Renal cortex interstitium (tissue), 11 donors: ENCODE data around the gene ELOVL3. TPM values are rescaled to one million over a fixed set of nuclear protein-coding genes. Genes with fewer than 3 reads are reported as not detected.
"Not testable (repeated sequence)": the region's sequence is repeated elsewhere in the genome, so short reads cannot be mapped to it uniquely, and the experiment has no call there.

Source experiments
- DNase-seq, 11 donors: peaks; one replicate each; pipeline ENCODE4 v3.0.0-alpha.2; 2013; ENCODE audit warnings: low read depth in 9 of 11, low spot score in 4 of 11; ENCODE audit errors: extremely low read depth in 1 of 11
- polyA plus RNA-seq, 3 donors: library from polyadenylated mRNA; unstranded; fragments of 120-200 nt; gene quantifications; one replicate each; pipeline ENCODE4 v1.2.1, GENCODE V29; 2013; ENCODE audit not compliant: insufficient read length in 3 of 3

The ELOVL3 gene
- polyA plus RNA-seq, 3 donors = 2.2 to 3.1 (median 2.9) TPM

DNA sequence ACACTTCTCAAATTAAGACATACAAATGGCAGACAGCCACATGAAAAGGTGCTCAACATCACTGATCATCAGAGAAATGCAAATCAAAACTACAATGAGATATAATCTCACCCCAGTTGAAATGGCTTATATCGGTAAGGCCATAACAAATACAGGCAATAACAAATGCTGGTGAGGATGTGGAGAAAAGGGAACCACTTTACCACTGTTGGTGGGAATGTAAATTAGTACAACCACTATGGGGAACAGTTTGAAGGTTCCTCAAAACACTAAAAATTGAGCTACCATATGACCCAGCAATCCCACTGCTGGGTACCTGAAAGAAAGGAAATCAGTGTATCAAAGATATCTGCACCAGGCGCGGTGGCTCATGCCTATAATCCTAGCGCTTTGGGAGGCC, 12.5 kb upstream of the ELOVL3 start:
- not testable (repeated sequence) for DNase-seq

DNA sequence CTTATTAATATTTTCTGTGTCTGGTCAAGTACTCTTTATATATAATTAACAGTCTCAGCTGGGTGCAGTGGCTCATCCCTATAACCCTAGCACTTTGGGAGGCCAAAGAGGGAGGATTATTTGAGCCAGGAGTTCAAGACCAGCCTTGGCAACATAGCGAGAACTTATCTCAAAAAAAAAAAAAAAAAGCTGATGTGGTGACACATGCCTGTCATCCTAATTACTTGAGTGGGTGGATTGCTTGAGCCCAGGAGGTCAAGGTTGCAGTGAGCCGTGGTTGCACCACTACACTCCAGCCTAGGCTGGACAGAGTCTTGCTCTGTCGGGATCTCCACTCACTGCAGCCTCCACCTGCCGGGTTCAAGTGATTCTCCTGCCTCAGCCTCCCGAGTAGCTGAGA, 6.7 kb upstream of the ELOVL3 start:
- DNase-seq = no peak

DNA sequence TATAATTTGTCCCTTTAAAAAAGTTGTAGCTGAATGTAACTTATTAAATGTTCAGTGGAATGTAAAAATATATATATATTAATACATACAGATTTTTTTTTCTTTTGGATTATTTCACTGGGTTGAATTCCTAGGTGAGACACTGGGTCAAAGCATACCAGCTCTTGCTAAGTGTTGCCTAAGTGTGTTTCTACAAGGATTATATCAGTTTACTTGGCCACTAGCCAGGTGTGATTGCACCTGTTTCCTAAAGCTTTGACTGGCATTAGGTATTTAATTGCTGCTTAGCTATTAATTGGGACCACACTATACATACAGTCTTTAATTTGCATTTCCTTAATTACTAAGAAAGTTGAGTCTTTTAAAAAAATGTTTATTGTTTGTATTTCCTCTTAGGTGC, 5.5 kb upstream of the ELOVL3 start:
- DNase-seq = no peak

DNA sequence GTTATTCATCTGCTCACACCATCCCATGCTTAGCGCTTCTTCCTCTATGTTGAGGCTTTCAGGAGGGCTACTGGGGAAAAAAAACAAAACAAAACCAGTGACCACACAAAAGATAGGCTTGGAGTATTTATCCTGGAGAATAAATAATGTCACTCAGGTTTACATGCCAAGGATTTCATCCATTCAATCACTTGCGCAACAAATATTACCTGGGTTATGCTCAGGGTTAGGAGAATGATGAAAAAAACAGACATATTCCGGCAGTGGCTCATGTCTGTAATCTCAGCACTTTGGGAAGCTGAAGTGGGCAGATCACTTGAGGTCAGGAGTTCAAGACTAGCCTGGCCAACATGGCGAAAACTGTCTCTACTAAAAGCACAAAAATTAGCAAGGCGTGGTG, 3.3 kb upstream of the ELOVL3 start:
- DNase-seq = no peak

- DNase-seq = no peak
Observed at GRCh38 chr10:102226542-102226870, 407 bp downstream of the ELOVL3 start.

DNA sequence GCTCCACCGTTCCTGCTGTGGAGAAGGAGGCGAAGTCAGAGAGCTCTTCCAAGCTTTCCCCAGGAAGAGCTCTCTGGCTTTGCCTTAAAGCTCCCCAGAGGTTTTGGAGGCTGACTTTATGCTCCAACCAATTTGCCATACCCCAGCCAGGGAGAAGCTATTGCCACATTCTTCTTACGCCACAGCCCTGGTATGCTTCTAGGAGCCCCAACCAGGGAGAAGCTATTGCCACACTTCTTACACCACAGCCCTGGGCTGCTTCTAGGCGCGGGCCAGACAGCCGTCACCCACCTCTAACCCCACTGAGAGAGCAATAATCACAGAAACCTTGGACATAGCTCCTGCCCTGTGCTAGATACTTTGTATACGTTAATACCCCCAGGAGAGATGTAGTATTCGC, 951 bp downstream of the ELOVL3 start:
- no peak for DNase-seq

DNA sequence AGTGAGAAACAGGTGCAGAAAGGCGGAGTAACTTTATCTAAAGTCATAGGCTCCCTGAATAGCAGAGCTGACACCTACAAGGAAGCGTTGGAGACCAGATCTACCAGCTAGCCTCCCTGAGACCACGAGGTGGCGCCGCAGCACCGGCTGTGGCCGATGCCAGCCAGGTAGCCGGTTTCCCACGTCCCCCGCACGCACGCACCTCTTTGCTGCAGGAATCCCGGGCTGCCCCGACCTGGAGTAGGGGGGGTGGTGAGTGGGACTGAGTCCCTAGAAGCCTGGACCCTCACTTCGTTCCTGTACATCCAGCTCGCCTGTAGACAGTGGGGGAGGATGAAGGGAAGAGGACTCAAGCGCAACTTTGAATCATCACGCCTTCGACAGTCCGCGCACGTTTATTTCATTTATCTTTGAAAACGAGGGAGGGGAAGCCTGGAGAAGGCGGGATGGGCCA, 3.7 kb downstream of the ELOVL3 start:
- DNase-seq = peak in 6 of 11 donors; percentile 68 to 75 (median 72)

- DNase-seq = no peak
Observed at GRCh38 chr10:102230264-102230860, 4.3 kb downstream of the ELOVL3 start.

- no peak for DNase-seq
Observed at GRCh38 chr10:102230861-102231356, 4.8 kb downstream of the ELOVL3 start.

GRCh38 chr10:102231357-102232318, 5.5 kb downstream of the ELOVL3 start:
- DNase-seq = no peak

DNA sequence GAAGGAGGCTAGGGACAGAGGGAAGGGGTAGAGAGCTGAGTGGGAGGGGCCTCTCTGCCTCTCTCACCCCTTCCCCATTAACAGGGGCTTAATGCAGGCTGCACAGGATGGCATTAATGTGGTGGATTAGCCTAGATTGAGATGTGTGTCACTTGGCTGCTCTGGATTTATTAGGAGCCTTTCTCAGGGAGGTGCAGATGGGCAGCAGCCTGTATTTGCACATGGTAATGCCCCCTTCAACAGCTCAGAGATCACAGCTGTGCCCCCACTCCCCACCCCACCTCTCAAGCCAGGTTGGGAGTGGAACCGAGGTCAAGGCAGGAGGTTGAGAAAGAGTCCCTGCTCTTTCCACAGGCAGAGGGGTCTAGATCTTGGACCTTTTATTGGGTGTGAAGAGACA, 7.9 kb downstream of the ELOVL3 start:
- DNase-seq = no peak

DNA sequence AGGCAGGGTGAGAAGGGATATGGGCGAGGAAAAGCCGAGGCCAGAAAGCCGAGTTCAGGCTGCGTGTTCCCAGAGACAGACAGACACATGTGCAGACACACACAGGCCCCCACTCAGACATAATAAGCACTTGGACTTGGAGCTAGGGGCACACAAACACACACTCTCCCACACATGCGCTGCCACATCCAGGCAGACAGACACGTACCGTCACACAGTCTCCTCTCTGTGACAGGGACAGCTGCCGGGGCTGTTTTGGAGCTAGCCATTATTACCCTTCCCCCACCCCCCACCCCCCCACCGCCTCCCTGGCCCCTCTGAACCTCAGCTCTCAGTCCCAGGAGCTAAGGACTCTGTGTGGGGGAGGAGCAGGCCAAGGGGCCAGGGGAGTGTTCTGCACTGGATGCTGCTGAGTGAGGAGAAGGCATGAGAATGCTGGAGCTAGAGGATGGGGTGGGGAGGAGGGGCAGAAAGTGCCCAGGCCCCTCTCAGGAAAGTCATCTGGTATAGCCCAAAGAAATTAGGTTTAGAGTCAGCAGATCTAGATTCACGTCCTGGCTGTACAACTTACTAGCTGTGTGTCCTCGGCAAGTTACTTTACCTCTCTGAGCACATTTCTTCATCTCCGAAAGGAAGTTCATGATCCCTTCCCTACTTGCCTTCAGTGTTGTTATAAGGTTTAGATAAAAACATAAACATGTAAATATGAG, 8.9 kb downstream of the ELOVL3 start:
- DNase-seq = no peak

- DNase-seq = no peak
Observed at GRCh38 chr10:102235598-102235920, 9.5 kb downstream of the ELOVL3 start.

- DNase-seq = no peak
Observed at GRCh38 chr10:102236006-102236405, 9.9 kb downstream of the ELOVL3 start.

GRCh38 chr10:102237711-102238252, 11.7 kb downstream of the ELOVL3 start:
- no peak for DNase-seq

DNA sequence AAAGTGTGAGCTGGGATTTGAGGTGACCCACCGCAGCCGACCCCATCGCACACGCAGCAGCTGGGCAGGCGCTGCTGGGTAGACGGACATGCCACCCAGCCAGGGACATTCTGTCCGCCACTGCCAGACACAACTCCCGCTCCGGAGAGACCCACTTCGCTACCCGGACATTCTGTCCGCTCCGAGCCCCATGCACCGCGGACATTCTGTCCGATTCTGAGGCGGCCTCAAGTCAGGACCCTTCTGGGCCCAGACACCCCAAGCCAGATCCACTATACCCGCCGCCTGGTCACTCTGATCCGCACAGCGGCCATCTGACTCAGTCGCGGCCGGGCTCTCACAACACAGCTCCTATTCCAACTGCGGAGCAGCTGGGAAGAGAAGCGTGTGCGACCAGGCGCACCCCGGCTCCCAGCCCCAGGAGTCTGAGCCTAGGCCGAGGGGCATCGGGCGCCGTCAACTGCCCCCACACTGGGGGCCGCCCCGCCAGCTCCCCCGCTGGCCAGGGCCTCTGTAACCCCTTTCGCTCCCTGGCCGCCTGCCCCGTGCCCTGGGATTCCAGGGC, 14.4 kb downstream of the ELOVL3 start:
- no peak for DNase-seq

DNA sequence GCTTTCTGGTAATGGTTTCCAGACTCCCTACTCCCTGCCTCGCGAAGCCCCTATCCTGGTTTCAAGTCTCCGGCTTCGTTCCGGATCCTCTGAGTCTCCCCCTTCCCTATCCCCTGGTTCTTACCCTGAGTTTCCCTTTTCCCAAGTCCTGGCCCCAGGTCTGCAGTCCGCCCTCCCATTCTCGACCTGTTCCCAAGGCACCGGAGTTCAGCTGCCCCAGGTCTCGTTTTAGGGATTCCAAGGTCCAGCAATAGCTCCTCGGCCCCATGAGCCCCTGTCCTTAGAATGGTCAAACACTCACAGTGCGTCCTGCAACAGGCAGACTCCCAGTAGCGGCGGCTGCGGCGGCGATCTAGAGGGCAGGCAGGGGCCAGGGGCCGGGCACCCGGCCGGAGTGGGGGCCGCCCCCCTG, 14.9 kb downstream of the ELOVL3 start:
- no peak for DNase-seq

DNA sequence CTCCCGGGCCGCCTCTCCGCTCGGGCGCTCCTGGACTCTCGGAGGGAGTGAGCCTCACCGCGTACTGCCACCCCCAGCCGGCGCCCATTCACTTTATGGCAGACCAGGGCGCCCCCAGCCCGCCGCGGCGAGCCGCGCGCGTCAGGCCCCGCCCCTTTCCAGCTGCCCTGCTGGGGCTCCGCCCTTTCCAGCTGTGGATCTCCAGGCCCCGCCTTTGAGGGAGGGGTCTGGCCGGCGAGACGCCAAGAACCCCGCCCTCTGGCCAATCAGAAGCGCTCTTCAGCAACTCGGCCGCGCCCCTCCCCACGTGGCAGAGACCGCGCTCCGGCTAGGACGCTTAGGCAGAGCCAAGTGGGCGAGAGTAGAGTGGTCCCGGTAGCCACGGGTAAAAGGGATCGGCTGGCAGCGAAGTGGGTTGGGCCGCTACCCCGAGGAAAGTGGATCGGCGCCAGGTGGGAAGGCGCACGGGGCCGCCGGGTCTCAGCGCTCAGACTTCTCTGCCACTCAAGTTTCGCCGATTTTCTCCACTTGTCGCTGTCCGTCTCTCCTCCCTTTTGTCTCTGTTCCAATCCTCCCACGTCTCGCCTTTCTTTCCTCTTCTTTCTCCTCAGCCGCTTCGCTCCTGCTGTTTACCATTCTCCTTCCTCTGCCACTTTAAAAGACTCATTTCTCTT, 15.5 kb downstream of the ELOVL3 start, which contains the start of gene PITX3:
PITX3 (minus strand) TSS at position 69 of the 674 bp plus-strand sequence. CDS start 9,432 bp downstream, outside the sequence.
- peak in 10 of 11 donors; percentile 72 to 93 (median 90) for DNase-seq

DNA sequence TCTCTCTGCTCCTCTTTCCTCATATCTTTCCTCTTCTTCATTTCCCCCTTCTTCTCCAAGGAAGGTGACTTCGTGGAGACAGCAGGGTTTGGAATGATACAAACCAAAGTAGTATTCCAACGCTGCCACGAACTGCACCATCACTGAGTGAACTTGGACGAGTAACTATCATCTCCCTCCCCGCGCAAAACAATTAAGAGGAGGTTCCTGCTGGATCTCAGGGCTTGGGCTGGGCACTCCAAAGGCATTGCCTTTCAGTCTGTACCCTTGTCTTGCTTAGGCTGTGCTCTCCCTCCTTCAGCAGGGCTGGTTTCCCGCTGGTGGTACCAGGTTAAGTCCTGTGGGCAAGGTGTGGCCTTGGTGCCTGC, 16.0 kb downstream of the ELOVL3 start:
- DNase-seq = no peak
